ENCODE results near the gene NADK2. TPM values are rescaled to one million over a fixed set of nuclear protein-coding genes. Genes with fewer than 3 reads are reported as not detected.

The NADK2 gene
- total and polyA plus RNA-seq, 9 of the 15 experiments (the other 6 are each of a cell fraction or from before 2014, with no cell fraction given) = 10.6 to 41.0 (median 24.0) TPM

DNA sequence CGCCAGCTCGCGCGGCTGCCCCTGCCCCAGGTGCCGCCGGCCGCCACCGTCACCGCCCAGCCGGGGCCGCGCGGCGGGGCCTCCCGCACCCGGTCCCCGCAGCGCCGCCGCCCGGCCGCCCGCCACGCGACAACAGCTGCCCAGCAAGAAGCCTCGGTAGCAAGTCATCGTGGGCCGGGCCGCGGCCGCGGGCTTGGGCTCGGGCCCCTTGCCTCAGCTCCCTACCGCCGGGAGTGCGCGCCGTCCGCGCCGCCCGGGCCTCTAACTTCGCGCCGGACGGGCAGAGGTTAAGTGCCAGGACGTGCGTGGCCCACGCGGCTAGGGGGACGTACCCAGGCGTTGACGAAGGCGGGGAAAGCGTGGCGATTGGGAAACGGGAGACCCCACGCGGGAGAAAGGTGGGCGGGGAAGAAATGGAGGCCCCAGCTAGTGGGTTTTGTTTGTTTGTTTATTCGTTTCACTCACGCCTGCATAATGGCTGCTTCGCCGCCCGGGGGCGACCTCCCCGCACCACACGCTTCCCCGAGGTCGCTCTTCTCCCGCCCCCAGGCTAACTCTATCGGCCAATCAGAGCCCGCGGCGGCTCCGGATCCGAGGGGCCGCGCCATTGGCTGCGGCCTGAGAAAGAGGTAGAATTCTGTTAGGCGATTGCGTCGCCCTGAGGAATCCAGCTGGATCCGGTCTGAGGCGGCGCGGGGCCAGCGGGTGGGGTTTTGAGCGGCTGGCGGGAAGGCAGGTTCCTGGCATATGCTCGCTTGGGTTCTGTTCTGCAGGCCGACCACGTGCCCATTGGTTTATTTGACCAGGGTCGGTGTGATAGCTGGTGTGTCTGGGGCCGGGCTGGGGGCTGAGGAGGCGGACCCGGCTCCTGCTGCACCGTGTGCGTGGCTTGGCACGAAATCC lies at the start of gene NADK2 (continued):
- TF ChIP-seq, protein P1, sequence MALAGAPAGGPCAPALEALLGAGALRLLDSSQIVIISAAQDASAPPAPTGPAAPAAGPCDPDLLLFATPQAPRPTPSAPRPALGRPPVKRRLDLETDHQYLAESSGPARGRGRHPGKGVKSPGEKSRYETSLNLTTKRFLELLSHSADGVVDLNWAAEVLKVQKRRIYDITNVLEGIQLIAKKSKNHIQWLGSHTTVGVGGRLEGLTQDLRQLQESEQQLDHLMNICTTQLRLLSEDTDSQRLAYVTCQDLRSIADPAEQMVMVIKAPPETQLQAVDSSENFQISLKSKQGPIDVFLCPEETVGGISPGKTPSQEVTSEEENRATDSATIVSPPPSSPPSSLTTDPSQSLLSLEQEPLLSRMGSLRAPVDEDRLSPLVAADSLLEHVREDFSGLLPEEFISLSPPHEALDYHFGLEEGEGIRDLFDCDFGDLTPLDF (CRISPR knock-in tag; IDR thresholded peaks at IDR 0.05) = peak; percentile 91
- peak; percentile 93 for TF ChIP-seq U2AF1 (optimal IDR thresholded peaks at IDR 0.05; ENCODE audit: low read depth, low read length)
- TF ChIP-seq RAD51 (IDR thresholded peaks at IDR 0.05; ENCODE audit: borderline replicate concordance, low read depth) = peak; percentile 46; the same call in 1 of the 2 replicates
- peak in 1 of 2 experiments; percentile 54; a peak in 1 of 4 replicates for TF ChIP-seq KDM1A (IDR thresholded peaks at IDR 0.05)
- TF ChIP-seq DDX20 (tag; IDR thresholded peaks at IDR 0.05; ENCODE audit: low read depth) = no peak
- TF ChIP-seq, protein P2, sequence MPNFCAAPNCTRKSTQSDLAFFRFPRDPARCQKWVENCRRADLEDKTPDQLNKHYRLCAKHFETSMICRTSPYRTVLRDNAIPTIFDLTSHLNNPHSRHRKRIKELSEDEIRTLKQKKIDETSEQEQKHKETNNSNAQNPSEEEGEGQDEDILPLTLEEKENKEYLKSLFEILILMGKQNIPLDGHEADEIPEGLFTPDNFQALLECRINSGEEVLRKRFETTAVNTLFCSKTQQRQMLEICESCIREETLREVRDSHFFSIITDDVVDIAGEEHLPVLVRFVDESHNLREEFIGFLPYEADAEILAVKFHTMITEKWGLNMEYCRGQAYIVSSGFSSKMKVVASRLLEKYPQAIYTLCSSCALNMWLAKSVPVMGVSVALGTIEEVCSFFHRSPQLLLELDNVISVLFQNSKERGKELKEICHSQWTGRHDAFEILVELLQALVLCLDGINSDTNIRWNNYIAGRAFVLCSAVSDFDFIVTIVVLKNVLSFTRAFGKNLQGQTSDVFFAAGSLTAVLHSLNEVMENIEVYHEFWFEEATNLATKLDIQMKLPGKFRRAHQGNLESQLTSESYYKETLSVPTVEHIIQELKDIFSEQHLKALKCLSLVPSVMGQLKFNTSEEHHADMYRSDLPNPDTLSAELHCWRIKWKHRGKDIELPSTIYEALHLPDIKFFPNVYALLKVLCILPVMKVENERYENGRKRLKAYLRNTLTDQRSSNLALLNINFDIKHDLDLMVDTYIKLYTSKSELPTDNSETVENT (CRISPR knock-in tag; IDR thresholded peaks at IDR 0.05) = peak; percentile 66; the same call in 1 of the 2 replicates
- TF ChIP-seq, protein P3, sequence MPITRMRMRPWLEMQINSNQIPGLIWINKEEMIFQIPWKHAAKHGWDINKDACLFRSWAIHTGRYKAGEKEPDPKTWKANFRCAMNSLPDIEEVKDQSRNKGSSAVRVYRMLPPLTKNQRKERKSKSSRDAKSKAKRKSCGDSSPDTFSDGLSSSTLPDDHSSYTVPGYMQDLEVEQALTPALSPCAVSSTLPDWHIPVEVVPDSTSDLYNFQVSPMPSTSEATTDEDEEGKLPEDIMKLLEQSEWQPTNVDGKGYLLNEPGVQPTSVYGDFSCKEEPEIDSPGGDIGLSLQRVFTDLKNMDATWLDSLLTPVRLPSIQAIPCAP (CRISPR knock-in tag; IDR thresholded peaks at IDR 0.05; ENCODE audit: borderline replicate concordance) = peak; percentile 88; the same call in 1 of the 2 replicates
- TF ChIP-seq TBL1XR1 (IDR thresholded peaks at IDR 0.05; ENCODE audit: low read length in 2 of 2) = no peak
- TF ChIP-seq, protein P4, sequence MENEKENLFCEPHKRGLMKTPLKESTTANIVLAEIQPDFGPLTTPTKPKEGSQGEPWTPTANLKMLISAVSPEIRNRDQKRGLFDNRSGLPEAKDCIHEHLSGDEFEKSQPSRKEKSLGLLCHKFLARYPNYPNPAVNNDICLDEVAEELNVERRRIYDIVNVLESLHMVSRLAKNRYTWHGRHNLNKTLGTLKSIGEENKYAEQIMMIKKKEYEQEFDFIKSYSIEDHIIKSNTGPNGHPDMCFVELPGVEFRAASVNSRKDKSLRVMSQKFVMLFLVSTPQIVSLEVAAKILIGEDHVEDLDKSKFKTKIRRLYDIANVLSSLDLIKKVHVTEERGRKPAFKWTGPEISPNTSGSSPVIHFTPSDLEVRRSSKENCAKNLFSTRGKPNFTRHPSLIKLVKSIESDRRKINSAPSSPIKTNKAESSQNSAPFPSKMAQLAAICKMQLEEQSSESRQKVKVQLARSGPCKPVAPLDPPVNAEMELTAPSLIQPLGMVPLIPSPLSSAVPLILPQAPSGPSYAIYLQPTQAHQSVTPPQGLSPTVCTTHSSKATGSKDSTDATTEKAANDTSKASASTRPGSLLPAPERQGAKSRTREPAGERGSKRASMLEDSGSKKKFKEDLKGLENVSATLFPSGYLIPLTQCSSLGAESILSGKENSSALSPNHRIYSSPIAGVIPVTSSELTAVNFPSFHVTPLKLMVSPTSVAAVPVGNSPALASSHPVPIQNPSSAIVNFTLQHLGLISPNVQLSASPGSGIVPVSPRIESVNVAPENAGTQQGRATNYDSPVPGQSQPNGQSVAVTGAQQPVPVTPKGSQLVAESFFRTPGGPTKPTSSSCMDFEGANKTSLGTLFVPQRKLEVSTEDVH (IDR thresholded peaks at IDR 0.05; ENCODE audit: low read depth, partially characterized antibody) = peak; percentile 60
- TF ChIP-seq, protein P5, sequence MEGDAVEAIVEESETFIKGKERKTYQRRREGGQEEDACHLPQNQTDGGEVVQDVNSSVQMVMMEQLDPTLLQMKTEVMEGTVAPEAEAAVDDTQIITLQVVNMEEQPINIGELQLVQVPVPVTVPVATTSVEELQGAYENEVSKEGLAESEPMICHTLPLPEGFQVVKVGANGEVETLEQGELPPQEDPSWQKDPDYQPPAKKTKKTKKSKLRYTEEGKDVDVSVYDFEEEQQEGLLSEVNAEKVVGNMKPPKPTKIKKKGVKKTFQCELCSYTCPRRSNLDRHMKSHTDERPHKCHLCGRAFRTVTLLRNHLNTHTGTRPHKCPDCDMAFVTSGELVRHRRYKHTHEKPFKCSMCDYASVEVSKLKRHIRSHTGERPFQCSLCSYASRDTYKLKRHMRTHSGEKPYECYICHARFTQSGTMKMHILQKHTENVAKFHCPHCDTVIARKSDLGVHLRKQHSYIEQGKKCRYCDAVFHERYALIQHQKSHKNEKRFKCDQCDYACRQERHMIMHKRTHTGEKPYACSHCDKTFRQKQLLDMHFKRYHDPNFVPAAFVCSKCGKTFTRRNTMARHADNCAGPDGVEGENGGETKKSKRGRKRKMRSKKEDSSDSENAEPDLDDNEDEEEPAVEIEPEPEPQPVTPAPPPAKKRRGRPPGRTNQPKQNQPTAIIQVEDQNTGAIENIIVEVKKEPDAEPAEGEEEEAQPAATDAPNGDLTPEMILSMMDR (IDR thresholded peaks at IDR 0.05 in 2 of 3, conservative IDR thresholded peaks at IDR 0.05 in 1 of 3; ENCODE audit: insufficient read depth in 2 of 3, low read depth in 1 of 3, low read length in 3 of 3) = peak; percentile 80 to 90 (median 87)
- TF ChIP-seq ZNF431 (CRISPR knock-in tag; IDR thresholded peaks at IDR 0.05) = peak; percentile 83
- TF ChIP-seq KLF6 (CRISPR knock-in tag; IDR thresholded peaks at IDR 0.05; ENCODE audit: borderline replicate concordance) = peak; percentile 92
- TF ChIP-seq MYC (IDR thresholded peaks at IDR 0.05; ENCODE audit: low read depth, low read length) = peak; percentile 92
- TF ChIP-seq MYC (CRISPR knock-in tag; IDR thresholded peaks at IDR 0.05; ENCODE audit: borderline replicate concordance, low read depth) = peak; percentile 76; the same call in 1 of the 2 replicates

Data from K562 (cell line).